Activated T-helper 1 cell treated with Interleukin-2 at 50 U/mL for 16 hours (primary cell): ENCODE measurements around the gene BLZF1.
"Not testable (repeated sequence)": the region's sequence is repeated elsewhere in the genome, so short reads cannot be mapped to it uniquely, and the experiment has no call there.

ENCODE experiments used
- DNase-seq: peaks from one replicate; pipeline ENCODE4 v3.0.0-alpha.2; 2020; ENCODE audit warnings: low read depth

Gene BLZF1

GRCh38 chr1:169361281-169361680, 6.7 kb upstream of the BLZF1 start:
- no peak for DNase-seq

- DNase-seq = no peak
Measured at GRCh38 chr1:169363046-169363730, 4.8 kb upstream of the BLZF1 start.

- DNase-seq = no peak
Measured at GRCh38 chr1:169364948-169365347, 3.0 kb upstream of the BLZF1 start.

- no peak for DNase-seq
Measured at GRCh38 chr1:169367096-169367685, 804 bp upstream of the BLZF1 start.

- DNase-seq = no peak
Measured at GRCh38 chr1:169368406-169368769, 393 bp downstream of the BLZF1 start.

- DNase-seq = no peak
Measured at GRCh38 chr1:169371404-169371803, 3.4 kb downstream of the BLZF1 start.

- no peak for DNase-seq
Measured at GRCh38 chr1:169381162-169381561, 13.2 kb downstream of the BLZF1 start.

GRCh38 chr1:169383449-169383848, 15.5 kb downstream of the BLZF1 start:
- no peak for DNase-seq

- no peak for DNase-seq
Measured at GRCh38 chr1:169387399-169387798, 19.4 kb downstream of the BLZF1 start.

- DNase-seq = no peak
Measured at GRCh38 chr1:169390303-169390702, 22.3 kb downstream of the BLZF1 start.

- no peak for DNase-seq
Measured at GRCh38 chr1:169392406-169392805, 24.4 kb downstream of the BLZF1 start.

GRCh38 chr1:169395955-169396354, 28.0 kb downstream of the BLZF1 start:
- DNase-seq = no peak

- not testable (repeated sequence) for DNase-seq
Measured at GRCh38 chr1:169402578-169402977, 34.6 kb downstream of the BLZF1 start.

GRCh38 chr1:169408340-169408739, 40.3 kb downstream of the BLZF1 start:
- DNase-seq = not testable (repeated sequence)

- DNase-seq = no peak
Measured at GRCh38 chr1:169414952-169415351, 47.0 kb downstream of the BLZF1 start.

- DNase-seq = no peak
Measured at GRCh38 chr1:169421309-169421708, 53.3 kb downstream of the BLZF1 start.

- DNase-seq = no peak
Measured at GRCh38 chr1:169426174-169426705, 58.2 kb downstream of the BLZF1 start.

GRCh38 chr1:169427081-169427641, 59.2 kb downstream of the BLZF1 start, which contains the start of gene CCDC181:
Gene CCDC181, minus strand, starts transcription at chr1:169427474. Its CDS starts 2,547 bp downstream, at chr1:169424927.
- peak; percentile 19 for DNase-seq
